ENCODE measurements around the gene MUC20.
"Not testable (repeated sequence)": the region's sequence is repeated elsewhere in the genome, so short reads cannot be mapped to it uniquely, and the experiment has no call there.

Gene MUC20

DNA sequence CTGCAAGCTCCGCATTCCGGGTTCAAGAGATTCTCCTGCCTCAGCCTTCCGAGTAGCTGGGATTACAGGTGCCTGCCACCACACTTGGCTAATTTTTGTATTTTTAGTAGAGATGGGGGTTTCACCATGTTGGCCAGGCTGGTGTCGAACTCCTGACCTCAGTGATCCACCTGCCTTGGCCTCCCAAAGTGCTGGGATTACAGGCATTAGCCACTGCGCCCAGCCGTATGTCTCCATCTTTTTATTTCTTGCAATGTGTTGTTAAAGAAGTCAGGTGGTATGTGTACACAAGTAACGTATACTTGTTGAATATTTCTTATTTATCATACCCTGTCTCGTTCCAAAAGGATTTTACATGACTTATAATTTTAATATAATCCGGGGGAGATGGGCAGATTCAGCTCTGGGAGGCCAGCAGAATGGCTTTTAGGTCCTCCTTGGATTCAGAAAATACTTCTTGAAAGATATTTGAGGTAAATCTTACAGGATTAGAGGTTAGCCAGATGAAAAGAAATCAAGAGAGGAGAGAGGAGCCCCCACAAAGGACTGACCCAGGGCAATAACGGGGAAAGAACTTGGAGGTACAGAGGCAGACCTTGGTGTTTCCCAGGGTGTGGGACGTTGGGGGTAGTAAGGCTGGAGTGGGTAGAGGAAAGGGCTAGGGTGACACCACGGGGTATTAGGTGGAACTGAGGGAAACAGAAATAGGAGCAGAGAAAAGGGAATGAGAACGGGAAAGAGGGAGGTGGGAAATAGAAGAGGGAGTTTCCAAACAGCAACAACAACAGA, 27.2 kb upstream of the MUC20 start:
- no peak for DNase-seq

DNA sequence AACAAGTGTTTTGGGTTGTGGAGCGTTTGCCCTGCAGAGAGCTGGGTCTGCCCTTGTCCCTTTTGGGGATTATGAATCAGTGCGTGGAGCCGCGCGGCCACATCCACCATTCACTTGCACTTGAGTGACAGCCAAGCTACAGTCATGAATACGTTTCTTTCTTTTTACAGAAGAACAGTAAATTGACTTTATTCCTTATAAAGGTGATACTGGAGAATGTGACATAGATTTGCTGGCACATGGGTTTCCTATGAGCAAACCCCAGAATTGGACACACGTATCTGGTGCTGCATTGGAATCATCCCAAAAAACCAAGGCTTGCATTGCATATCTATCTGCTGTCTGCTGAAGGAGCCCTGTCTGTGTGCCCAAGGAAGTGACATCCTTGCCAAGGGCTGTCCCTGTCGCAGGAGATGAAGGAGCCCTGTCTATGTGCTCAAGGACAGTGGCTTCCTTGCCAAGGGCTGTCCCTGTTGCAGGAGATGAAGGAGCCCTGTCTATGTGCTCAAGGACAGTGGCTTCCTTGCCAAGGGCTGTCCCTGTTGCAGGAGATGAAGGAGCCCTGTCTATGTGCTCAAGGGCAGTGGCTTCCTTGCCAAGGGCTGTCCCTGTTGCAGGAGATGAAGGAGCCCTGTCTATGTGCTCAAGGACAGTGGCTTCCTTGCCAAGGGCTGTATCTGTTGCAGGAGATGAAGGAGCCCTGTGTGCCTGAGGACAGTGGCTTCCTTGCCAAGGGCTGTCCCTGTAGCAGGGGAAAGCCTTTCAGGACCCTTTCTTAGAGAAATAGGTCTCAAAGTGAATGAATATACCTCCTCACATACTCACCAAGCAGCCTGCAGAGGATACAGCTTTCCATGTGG, 26.3 kb upstream of the MUC20 start:
- not testable (repeated sequence) for DNase-seq

DNA sequence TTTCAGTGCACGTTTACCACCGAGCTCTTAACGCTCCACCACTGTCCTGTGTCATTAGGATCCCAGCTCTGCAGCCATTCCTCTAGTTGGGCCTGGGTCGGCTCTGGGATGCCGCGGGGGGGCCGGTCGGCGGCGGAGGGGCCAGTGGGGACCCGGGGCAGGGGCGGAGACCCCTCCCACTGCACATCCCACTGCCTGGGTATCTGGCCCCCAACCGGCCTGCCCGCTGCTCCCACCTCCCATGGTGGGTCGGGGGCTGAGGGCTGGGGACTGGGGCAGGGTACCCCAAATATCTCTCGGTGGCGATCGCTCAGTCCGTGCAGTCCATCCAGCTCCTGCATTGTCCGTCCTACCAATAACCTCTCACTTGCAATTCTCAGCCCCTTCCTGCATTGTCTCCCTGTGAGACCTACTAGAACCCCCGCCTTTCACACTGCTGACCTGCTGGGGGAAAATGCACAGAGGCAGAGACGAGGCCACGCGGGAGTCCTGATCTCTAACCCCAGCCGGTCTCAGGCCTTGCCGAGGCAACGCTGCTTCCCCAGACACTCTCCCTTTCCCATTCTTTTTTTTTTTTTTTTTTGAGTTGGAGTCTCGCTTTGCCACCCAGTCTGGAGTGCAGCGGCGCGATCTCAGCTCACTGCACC, 24.0 kb upstream of the MUC20 start:
- DNase-seq = no peak

DNA sequence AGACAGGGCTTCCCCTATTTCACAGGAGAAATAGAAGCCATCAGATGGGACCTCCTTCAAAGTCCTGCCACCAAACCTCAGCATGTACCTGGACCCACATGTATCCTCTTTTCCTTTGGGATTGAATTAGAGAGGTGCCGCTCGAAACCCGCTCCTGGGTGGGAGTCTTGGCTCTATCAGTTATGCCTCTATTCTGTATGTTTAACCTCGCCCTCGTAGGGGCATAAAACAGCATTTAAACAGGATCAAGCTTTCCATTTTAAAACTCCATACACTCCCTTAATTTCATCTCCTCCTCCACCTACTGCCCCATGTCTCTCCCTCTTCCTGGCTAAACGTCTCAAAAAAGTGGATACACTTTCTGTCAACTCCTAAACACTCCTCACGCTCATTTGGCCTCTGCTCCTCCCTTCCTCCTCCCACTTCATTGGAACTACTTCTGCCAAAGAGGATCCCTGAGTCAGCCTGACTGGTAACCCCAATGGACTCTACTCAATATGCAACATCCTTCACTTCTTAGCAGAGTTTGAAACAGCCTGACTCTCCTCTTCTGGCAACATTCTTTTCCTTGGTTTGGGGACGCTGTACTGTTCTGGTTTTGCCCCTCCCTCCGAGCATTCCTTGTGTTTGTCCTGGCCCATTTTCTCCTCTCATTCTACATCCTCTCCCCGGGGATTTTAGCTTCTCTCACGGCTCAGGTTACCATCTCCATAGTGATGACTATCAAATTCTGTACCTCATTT, 23.0 kb upstream of the MUC20 start:
- DNase-seq = no peak

DNA sequence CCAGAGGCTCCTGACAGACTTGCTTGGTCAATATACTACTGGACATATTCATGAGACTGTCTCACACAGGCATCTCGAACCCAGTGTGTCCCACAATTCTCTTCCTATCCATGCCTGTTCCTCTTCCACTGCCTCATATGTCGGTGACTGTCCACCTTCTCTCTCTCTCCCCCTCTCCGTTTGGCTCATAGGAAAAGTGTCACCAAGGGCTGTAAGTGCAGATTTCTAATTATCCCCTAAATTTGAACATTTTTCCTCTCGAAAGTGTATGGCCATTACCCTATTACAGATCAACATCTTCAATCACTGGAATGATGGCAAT, 22.5 kb upstream of the MUC20 start:
- DNase-seq = no peak

DNA sequence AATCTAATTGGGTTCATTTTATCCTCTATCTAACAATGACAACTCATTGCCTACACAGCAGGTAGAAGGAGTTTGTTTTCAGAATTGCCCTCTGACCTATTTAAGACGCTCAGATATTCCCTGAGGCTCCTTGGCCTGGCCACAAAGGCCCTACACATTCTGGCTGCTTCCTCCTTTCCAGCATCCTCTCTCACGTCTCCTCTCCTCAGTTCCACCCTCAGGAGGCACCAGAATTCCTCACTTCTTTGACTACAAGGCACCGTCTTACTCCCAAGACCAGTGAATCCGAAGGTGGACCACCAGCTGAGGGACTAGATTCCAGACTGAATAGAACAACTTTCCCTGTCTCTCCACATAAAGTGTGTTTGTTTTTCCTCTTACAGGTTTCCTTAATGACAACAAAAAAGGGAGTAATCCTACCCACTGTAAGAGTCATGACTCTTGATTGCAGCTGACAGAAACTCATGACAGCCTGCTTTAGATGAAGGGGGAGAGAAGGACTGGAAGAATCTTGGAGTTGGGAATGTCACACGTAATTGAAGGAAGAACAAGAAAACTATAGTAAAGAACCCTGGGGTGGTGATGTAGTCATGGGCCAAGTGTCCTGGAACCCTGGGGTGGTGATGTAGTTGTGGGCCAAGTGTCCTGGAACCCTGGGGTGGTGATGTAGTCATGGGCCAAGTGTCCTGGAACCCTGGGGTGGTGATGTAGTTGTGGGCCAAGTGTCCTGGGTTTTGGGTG, 22.0 kb upstream of the MUC20 start:
- no peak for DNase-seq

DNA sequence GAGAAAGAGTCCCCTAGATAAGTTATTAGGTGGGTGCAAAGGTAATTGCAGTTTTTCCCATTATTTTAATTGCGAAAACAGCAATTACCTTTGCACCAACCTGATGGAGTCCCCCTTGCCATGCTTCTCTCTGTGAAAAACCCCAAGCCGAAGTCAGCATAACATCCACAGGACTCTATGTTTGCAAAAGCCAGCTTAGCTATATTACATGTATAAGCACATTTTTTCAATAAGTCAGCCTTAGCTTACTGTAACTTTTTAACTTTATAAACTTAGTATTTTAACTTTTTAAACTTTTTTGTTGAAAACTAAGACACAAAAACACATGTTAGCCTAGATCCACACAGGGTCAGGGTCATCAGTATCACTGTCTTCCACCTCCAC, 21.4 kb upstream of the MUC20 start:
- DNase-seq = no peak

DNA sequence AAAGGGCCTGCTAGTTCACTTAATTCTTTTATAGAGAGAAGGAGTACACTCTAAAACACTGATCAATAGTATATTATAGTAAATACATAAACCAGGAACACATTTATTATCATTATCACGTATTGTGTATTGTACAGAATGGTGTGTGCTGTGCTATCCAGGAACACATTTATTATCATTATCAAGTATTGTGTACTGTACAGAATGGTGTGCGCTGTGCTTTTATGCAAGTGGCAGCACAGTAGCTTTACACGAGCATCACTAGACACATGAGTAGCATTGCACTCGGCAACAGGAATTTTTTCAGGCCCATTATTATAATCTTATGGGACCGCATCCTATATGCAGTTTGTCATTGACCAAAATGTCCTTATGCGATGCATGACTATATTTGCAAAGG, 20.9 kb upstream of the MUC20 start:
- DNase-seq = no peak

DNA sequence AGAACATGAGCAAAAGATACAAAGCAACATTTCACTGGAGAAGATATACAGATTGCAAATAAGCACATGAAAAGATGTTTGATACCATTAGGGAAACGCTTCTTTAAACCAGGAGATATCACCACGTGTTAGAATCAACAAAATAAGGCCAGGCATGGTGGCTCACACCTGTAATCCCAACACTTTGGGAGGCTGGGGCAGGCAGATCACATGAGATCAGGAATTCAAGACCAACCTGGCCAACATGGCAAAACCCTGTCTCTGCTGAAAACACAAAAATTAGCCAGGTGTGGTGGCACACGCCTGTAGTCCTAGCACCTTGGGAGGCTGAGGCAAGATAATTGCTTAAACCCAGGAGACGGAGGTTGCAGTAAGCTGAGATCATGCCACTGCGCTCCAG, 20.5 kb upstream of the MUC20 start:
- no peak for DNase-seq

DNA sequence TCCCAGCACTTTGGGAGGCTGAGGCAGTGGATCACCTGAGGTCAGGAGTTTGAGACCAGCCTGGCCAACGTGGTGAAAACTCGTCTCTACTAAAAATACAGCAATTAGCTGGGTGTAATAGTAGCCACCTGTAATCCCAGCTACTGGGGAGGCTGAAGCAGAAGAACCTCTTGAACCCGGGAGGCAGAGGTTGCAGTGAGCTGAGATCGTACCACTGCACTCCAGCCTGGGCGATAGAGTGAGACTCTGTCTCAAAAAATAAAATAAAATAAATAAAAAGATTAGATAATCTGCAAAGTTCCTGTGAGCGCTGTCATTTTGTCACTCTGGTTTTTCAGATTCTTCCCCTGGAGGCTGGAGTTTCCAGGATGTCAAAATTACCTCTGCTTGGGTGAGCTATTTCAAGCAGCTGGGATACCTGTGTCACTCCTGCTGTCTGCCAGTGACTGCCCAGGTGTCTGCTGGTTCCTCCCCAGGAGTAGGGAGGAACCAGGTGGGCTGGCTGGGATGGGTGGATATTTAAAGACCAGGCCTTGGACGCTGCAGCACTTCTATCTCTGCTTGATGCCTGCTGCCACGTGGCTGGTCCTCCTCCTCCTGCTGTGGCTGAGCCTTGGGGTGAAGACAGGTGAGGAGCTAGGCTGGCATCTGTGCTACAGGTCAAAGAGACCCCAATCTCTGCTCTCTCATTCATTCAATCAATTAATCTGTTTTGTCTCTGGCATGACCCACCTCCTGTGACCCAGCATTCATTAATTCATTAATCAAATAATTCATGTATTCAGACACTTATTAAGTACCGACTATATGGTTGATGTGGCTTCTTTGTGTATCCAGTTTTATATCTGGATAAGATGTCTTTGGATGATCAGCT, 19.5 kb upstream of the MUC20 start:
- DNase-seq = no peak

DNA sequence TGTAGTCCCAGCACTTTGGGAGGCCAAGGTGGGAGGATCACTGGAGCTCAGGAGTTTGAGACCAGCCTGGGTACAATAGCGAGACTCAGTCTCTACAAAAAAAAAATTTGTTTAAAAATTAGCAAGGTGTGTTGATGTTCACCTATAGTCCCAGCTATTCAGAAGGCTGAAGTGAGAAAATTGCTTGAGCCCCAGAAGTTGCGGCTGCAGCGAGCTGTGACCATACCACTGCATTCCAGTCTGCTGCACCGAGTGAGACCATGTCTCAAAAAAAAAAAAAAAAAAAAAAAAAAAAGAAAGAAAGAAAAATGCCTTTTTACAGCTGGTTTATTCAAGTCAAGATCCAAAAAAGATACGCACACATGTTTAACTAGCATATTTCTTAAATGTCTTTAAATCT, 17.0 kb upstream of the MUC20 start:
- no peak for DNase-seq

DNA sequence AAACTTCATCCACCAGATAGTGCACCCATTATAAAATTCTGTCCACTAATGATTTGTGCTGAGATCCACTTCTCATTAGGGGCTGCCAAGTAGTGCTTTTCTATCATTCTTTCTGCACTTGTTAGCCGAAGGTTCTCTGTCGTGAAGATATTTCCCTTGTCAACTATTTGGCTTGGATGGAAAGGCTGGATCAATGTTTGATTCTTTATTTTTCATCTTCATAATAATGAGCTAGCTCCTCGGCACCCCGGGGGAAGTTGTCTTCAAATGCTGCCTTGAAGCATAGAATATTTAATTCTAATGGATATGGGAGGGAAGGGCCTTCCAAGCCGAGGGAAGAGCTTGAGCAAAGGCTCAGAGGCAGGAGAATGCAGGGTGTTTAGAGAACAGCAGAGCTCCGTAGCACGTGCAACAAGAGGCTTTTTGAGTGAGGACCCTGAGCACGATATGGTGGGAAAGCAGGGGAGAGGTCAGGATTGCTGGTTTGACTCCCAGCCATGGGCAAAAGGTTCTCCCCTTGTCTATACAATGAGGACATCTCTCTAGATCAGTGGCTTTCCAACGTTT, 16.3 kb upstream of the MUC20 start:
- no peak for DNase-seq

DNA sequence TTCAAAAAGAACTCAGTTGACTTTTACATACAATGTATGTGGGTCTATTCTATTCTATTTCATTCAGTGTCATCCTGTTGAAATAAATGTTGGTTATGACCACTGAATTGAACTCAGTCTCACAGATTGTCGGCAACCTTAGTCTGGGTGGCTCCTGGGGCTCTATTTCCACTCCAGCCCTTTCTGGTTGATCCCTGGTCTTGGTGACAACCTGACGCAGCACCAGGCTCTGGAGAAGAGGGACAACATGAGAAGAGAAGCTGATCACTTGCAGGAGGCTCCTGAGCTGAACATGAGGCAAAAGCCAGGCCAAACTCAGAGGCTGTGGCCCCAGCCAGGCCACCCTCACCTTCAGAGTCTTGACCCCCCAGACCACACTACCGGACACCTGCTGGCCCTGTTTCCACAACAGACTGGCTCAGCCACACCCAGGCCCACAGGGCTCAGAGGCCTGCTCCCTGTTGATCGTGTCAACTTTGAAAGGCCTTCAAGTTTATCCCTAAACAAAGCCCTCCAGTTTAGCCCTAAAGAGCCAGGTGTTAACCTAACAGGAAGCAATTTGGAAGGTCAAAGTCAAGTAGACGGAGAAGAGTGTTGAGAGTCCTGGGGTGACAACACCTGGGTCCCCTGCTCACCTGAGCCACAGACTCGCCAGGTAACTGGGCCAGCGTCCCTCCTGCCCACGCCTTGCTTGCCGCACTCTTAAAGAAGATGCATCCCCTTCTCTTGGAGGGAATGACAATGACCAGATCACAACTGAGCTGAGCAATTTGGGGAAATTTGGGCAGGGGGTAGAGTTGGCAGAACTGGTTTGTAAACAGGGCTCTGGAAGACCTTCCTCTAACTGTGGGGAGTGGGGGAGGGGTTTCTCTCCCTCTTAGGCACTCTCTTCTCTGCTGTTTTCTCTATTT, 15.4 kb upstream of the MUC20 start:
- no peak for DNase-seq

DNA sequence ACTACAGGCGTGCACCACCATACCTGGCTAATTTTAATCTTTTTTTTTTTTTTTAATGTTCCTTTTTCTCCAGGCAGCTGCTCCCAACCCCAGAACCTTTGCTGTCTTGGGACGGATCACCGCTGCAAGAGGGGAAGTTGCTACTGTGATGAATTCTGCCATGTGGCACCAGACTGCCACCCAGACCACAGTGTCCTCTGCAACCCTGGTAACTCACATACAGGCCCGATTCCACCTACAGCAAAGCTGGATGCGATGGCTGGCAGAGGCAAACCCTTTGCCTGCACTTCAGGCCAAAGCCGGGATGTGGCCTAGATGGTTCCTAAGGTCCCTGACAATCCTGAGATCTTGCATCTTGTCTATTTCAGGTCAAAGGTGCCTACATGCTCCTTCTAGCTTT, 12.7 kb upstream of the MUC20 start:
- DNase-seq = no peak

DNA sequence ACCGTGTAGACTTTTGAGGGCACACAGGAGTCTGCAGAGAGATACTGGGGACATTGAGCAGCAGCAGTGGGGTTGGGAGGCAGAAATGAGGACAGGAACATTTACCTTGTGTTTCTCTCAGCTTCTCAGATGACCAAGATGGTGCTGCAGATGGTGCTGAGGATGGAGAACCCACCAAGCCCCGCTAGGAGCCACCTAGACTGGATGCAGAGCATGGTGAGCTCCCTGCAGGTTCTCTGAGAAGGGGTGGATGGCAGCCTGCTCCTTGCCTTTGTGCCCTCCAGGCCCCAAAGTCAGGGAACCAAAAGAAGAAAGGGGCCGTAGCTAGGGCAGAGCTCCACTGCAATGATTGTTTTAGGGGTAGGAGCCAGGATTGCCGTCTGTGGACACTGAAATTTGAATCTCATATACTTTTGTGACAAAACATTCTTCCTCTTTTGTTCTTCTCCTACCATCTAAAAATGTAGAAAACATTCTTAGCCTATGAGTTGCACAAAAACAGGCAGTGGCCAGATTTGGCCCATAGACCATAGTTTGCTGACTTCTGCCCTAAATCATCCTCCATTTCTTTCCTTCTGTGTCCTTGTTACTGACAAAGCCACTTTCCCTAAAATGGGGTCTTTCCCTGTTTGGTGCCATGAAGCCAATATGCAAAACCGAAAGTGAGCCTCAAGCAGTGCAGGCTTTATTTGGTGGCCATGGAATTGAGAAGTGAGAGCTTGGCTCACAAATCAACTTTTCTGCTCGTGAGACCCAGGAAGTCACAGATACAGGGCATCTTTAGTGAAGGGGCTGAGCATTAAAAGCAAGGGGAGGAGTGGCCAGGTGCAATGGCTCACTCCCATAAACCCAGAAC, 11.9 kb upstream of the MUC20 start:
- DNase-seq = no peak

DNA sequence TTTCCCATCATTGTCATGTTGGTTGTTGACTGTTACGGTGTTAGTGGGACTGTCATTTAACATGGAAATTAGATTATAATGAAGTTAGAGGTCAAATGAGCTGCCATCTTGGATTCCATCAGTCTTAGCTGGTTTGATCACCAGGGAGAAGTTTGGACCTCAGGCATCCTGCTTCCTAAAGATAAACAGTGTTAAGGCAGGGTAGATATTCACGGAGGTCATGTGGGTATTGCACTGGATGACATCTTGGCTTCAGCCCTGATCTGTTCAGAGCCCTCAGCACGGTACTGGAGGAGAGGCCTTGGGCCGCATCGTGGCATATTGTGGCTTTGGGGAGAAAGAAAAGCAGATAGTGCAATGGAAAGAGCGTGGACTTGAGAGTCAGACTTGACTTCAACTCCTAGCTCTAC, 11.1 kb upstream of the MUC20 start:
- no peak for DNase-seq

DNA sequence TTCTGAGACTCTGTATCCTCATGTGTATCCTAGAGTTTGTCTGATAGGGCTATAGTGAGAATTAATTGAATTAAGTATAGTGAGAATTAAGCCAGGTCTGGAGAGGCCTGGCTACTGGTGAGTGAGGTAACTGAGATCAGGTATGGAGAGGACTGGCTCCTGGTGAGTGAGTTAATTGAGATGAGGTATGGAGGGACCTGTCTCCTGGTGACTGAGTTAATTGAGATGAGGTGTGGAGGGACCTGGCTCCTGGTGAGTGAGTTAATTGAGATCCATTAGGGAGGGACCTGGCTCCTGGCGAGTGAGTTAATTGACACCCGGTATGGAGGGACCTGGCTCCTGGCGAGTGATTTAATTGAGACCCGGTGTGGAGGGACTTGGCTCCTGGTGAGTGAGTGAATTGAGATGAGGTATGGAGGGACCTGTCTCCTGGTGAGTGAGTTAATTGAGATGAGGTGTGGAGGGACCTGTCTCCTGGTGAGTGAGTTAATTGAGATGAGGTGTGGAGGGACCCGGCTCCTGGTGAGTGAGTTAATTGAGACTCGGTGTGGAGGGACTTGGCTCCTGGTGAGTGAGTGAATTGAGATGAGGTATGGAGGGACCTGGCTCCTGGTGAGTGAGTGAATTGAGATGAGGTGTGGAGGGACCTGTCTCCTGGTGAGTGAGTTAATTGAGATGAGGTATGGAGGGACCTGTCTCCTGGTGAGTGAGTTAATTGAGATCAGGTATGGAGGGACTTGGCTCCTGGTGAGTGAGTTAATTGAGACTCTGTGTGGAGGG, 10.5 kb upstream of the MUC20 start:
- DNase-seq = not testable (repeated sequence)

All from activated CD4-positive, alpha-beta T cell treated with anti-CD3 and anti-CD28 coated beads, Interleukin-2, amount 50 U/mL, for 16 hours (primary cell).